ENCODE data around the gene SLAMF9.

The SLAMF9 gene

DNA sequence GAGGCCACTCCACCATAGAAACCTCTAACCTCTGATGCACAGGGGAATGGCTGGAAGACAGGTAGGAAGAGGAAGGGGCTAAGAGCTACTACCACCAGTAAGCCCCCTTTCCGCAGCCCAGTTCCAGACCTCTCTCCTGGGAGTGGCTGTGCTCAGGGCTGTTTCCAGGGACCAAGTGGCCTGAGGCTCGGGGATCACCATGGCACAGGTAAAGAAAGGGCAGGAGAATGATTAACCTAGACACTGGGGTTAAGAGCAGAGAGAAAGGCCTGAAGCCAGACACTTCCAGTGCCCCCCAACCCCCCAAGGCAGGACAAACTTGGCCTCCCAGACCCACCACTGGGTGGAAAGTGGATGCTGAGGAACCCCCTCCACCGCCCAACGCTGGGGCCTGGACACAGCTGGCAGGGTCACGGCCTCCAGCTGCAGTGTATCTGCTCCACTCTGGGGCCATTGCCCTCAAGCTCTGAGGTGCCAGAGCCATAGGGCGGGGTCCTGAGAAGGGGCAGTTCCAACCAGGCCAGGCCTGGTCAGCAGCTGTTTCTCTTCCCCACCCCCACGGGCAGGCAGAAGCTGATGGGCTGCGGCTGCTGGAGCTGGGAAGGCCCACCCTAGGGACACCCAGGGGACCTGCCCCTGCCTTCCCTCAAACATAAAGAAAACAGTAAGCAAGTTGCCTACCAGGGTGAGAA, 31.4 kb downstream of the SLAMF9 start:
- Histone ChIP-seq H3K27ac (ENCODE audit: low read depth in 2 of 2, low read length in 2 of 2) (peak overlapping the region; percentile 95 to 99), H3K9ac (ENCODE audit: low read depth in 1 of 2, low read length in 2 of 2) (peak overlapping the region; percentile 90 to 97), H3K4me1 (ENCODE audit: control insufficient read depth in 2 of 2, insufficient read depth in 2 of 2, low read length in 2 of 2) (peaks cover 50 to 51% of the 10 kb centered on the region in 2 donors), H3K36me3 (ENCODE audit: control insufficient read depth in 2 of 2, insufficient read depth in 2 of 2, low read length in 2 of 2) (peaks cover 29 to 38% of the 10 kb centered on the region in 2 donors), H3K4me3 (ENCODE audit: low read length in 2 of 2) (peak overlapping the region; percentile 97 to 98), H3K27me3 (ENCODE audit: control insufficient read depth in 2 of 2, insufficient read depth in 2 of 2, low read length in 2 of 2) (no peaks in the 10 kb centered on the region), H3K9me3 (ENCODE audit: control insufficient read depth in 2 of 2, low read length in 2 of 2) (no peaks in the 10 kb centered on the region)

DNA sequence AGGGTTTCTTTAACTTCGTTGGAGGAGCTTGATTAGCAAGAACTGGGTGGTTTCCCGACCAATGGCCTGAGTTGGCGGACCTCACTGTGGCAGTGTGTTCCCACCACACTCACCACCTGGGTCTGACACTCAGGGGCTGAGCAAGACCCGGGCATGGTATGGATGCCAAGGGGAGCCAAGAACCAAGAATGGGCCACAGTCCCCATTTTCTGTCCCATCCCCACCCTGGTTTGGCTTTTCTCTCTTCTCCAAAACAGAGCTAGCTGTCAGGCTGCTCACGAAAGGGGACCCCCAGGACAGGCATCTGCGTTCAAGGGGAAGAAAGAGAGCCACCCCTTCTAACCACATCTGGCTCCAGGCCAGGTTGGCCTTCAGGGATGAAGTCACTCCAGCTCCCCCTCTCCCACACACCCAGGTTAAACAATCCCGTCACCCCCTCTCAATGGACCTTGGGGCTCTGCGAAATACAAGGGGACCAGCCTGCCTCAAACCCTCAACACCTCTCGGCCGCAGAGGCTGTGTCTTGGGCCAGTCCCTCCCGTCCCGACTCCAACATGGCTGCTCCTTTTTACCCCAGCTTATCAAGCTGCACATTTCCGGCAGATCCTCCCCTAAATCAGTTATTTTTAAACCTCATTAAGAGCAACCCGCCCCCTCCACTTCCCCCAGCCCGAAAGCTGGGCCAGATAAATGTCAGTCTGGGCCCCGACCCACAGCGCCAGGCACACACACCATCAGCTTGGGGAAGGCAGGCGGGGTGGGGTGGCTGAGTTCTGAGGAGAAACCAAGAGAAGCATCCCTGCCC, 32.1 kb downstream of the SLAMF9 start:
- H3K4me3 ChIP-seq (ENCODE audit: low read length in 2 of 2): peak overlapping the region; percentile 97 to 98
- H3K9ac ChIP-seq (ENCODE audit: low read depth in 1 of 2, low read length in 2 of 2): peak overlapping the region; percentile 90 to 97
- H3K27me3 ChIP-seq (ENCODE audit: control insufficient read depth in 2 of 2, insufficient read depth in 2 of 2, low read length in 2 of 2): no peaks in the 10 kb centered on the region
- H3K9me3 ChIP-seq (ENCODE audit: control insufficient read depth in 2 of 2, low read length in 2 of 2): no peaks in the 10 kb centered on the region
- peaks cover 50 to 51% of the 10 kb centered on the region in 2 donors for H3K4me1 ChIP-seq (ENCODE audit: control insufficient read depth in 2 of 2, insufficient read depth in 2 of 2, low read length in 2 of 2)
- H3K27ac ChIP-seq (ENCODE audit: low read depth in 2 of 2, low read length in 2 of 2): peak overlapping the region; percentile 95 to 99
- H3K36me3 ChIP-seq (ENCODE audit: control insufficient read depth in 2 of 2, insufficient read depth in 2 of 2, low read length in 2 of 2): peaks cover 32 to 43% of the 10 kb centered on the region in 2 donors

DNA sequence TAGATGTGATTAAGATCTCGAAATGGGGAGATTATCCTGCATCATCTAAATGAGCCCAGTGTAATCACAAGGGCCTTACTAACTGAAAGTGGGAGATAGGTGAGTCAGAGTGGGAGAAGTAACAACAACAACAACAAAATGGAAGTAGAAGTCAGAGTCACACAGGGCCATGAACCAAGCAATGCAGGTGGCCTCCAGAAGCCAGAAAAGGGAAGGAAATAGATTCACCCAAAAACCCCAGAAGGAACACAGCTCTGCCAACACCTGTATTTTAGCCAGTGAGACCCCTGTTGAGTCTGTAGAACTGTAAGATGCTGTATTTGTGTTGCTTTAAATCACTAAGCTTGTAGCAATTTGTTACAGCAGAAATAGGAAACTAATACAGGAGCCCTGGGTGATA, 32.8 kb downstream of the SLAMF9 start:
- Histone ChIP-seq H3K36me3 (ENCODE audit: control insufficient read depth in 2 of 2, insufficient read depth in 2 of 2, low read length in 2 of 2) (peaks cover 32 to 46% of the 10 kb centered on the region in 2 donors), H3K9me3 (ENCODE audit: control insufficient read depth in 2 of 2, low read length in 2 of 2) (no peaks in the 10 kb centered on the region), H3K27ac (ENCODE audit: low read depth in 2 of 2, low read length in 2 of 2) (peak overlapping the region; percentile 95 to 99), H3K4me3 (ENCODE audit: low read length in 2 of 2) (peak overlapping the region in 1 of 2 donors; percentile 98), H3K27me3 (ENCODE audit: control insufficient read depth in 2 of 2, insufficient read depth in 2 of 2, low read length in 2 of 2) (no peaks in the 10 kb centered on the region), H3K9ac (ENCODE audit: low read depth in 1 of 2, low read length in 2 of 2) (no peak overlapping the region), H3K4me1 (ENCODE audit: control insufficient read depth in 2 of 2, insufficient read depth in 2 of 2, low read length in 2 of 2) (peaks cover 55% of the 10 kb centered on the region in 2 donors)

GRCh38 chr1:159920651-159921050, 33.4 kb downstream of the SLAMF9 start:
- H3K4me1 ChIP-seq (ENCODE audit: control insufficient read depth in 2 of 2, insufficient read depth in 2 of 2, low read length in 2 of 2): peaks cover 50 to 55% of the 10 kb centered on the region in 2 donors
- H3K4me3 ChIP-seq (ENCODE audit: low read length in 2 of 2): no peak overlapping the region
- H3K27me3 ChIP-seq (ENCODE audit: control insufficient read depth in 2 of 2, insufficient read depth in 2 of 2, low read length in 2 of 2): no peaks in the 10 kb centered on the region
- no peak overlapping the region for H3K9ac ChIP-seq (ENCODE audit: low read depth in 1 of 2, low read length in 2 of 2)
- H3K36me3 ChIP-seq (ENCODE audit: control insufficient read depth in 2 of 2, insufficient read depth in 2 of 2, low read length in 2 of 2): peaks cover 32 to 46% of the 10 kb centered on the region in 2 donors
- peak overlapping the region in 1 of 2 donors; percentile 99 for H3K27ac ChIP-seq (ENCODE audit: low read depth in 2 of 2, low read length in 2 of 2)
- no peaks in the 10 kb centered on the region for H3K9me3 ChIP-seq (ENCODE audit: control insufficient read depth in 2 of 2, low read length in 2 of 2)

GRCh38 chr1:159920202-159920601, 33.8 kb downstream of the SLAMF9 start:
- Histone ChIP-seq H3K4me3 (ENCODE audit: low read length in 2 of 2) (no peak overlapping the region), H3K36me3 (ENCODE audit: control insufficient read depth in 2 of 2, insufficient read depth in 2 of 2, low read length in 2 of 2) (peaks cover 32 to 47% of the 10 kb centered on the region in 2 donors)

GRCh38 chr1:159919236-159919865, 34.7 kb downstream of the SLAMF9 start:
- Histone ChIP-seq H3K4me1 (ENCODE audit: control insufficient read depth in 2 of 2, insufficient read depth in 2 of 2, low read length in 2 of 2) (peaks cover 48 to 59% of the 10 kb centered on the region in 2 donors), H3K9ac (ENCODE audit: low read depth in 1 of 2, low read length in 2 of 2) (no peak overlapping the region), H3K9me3 (ENCODE audit: control insufficient read depth in 2 of 2, low read length in 2 of 2) (no peaks in the 10 kb centered on the region), H3K27ac (ENCODE audit: low read depth in 2 of 2, low read length in 2 of 2) (peak overlapping the region; percentile 4 to 17), H3K27me3 (ENCODE audit: control insufficient read depth in 2 of 2, insufficient read depth in 2 of 2, low read length in 2 of 2) (no peaks in the 10 kb centered on the region), H3K36me3 (ENCODE audit: control insufficient read depth in 2 of 2, insufficient read depth in 2 of 2, low read length in 2 of 2) (peaks cover 32 to 47% of the 10 kb centered on the region in 2 donors), H3K4me3 (ENCODE audit: low read length in 2 of 2) (no peak overlapping the region)

More at GRCh38 chr1:159920202-159920601, 33.8 kb downstream of the SLAMF9 start:
- H3K27me3 ChIP-seq (ENCODE audit: control insufficient read depth in 2 of 2, insufficient read depth in 2 of 2, low read length in 2 of 2): no peaks in the 10 kb centered on the region
- no peaks in the 10 kb centered on the region for H3K9me3 ChIP-seq (ENCODE audit: control insufficient read depth in 2 of 2, low read length in 2 of 2)
- H3K9ac ChIP-seq (ENCODE audit: low read depth in 1 of 2, low read length in 2 of 2): no peak overlapping the region
- peaks cover 48 to 56% of the 10 kb centered on the region in 2 donors for H3K4me1 ChIP-seq (ENCODE audit: control insufficient read depth in 2 of 2, insufficient read depth in 2 of 2, low read length in 2 of 2)
- no peak overlapping the region for H3K27ac ChIP-seq (ENCODE audit: low read depth in 2 of 2, low read length in 2 of 2)

GRCh38 chr1:159918352-159919200, 35.5 kb downstream of the SLAMF9 start:
- peak overlapping the region in 1 of 2 donors; percentile 67 for H3K27ac ChIP-seq (ENCODE audit: low read depth in 2 of 2, low read length in 2 of 2)
- peaks cover 32 to 47% of the 10 kb centered on the region in 2 donors for H3K36me3 ChIP-seq (ENCODE audit: control insufficient read depth in 2 of 2, insufficient read depth in 2 of 2, low read length in 2 of 2)
- H3K27me3 ChIP-seq (ENCODE audit: control insufficient read depth in 2 of 2, insufficient read depth in 2 of 2, low read length in 2 of 2): no peaks in the 10 kb centered on the region
- peaks cover 44 to 63% of the 10 kb centered on the region in 2 donors for H3K4me1 ChIP-seq (ENCODE audit: control insufficient read depth in 2 of 2, insufficient read depth in 2 of 2, low read length in 2 of 2)
- H3K4me3 ChIP-seq (ENCODE audit: low read length in 2 of 2): no peak overlapping the region
- H3K9ac ChIP-seq (ENCODE audit: low read depth in 1 of 2, low read length in 2 of 2): no peak overlapping the region
- no peaks in the 10 kb centered on the region for H3K9me3 ChIP-seq (ENCODE audit: control insufficient read depth in 2 of 2, low read length in 2 of 2)

DNA sequence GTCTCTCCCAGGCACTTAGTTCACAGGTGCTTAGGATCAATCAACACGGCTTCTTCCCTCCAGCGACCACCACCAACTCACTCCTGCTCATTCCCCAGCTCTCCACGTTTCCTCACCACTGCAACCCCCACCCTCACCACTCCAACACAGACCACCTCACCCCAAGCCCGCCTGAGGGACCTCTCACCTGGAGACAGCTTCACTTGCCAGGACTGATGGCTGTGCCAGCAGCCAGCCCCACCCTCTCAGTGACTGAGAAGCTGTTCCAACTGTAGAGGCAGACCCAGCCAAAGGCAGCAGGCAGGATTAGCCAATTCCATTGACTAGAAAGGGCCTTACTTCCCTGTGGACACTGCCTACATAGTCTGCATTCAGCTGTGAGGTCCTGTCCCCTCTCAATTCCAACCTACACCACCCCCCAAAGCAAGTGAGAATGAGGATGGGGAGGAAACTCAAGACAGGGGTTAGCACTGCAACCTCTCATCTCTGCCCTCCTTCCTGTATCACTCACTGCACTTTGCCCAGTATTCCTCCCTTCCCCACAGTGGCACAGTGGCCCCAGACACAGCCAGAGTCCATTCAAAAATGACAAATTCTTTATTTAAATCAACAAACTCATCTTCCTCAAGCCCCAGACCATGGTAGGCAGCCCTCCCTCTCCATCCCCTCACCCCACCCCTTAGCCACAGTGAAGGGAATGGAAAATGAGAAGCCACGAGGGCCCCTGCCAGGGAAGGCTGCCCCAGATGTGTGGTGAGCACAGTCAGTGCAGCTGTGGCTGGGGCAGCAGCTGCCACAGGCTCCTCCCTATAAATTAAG, 36.3 kb downstream of the SLAMF9 start:
- Histone ChIP-seq H3K9me3 (ENCODE audit: control insufficient read depth in 2 of 2, low read length in 2 of 2) (no peaks in the 10 kb centered on the region), H3K27me3 (ENCODE audit: control insufficient read depth in 2 of 2, insufficient read depth in 2 of 2, low read length in 2 of 2) (no peaks in the 10 kb centered on the region), H3K4me3 (ENCODE audit: low read length in 2 of 2) (no peak overlapping the region), H3K4me1 (ENCODE audit: control insufficient read depth in 2 of 2, insufficient read depth in 2 of 2, low read length in 2 of 2) (peaks cover 35 to 57% of the 10 kb centered on the region in 2 donors), H3K36me3 (ENCODE audit: control insufficient read depth in 2 of 2, insufficient read depth in 2 of 2, low read length in 2 of 2) (peaks cover 32 to 47% of the 10 kb centered on the region in 2 donors), H3K9ac (ENCODE audit: low read depth in 1 of 2, low read length in 2 of 2) (peak overlapping the region in 1 of 2 donors; percentile 2), H3K27ac (ENCODE audit: low read depth in 2 of 2, low read length in 2 of 2) (peak overlapping the region; percentile 42 to 67)

Data from mucosa of rectum (tissue), 2 donors.